IPS-NIHi7 (cell line): ENCODE data around the gene VAT1L.

ENCODE experiments used
- DNase-seq: peaks from one replicate; pipeline ENCODE4 v3.0.0; 2012; ENCODE audit warnings: mixed read lengths; ENCODE audit errors: extremely low spot score

The VAT1L gene

GRCh38 chr16:77868478-77868877, 80.1 kb downstream of the VAT1L start:
- DNase-seq: no peak

- no peak for DNase-seq
Observed at GRCh38 chr16:77869997-77870813, 81.8 kb downstream of the VAT1L start.

GRCh38 chr16:77871932-77872331, 83.6 kb downstream of the VAT1L start:
- DNase-seq: no peak

GRCh38 chr16:77873066-77873465, 84.7 kb downstream of the VAT1L start:
- no peak for DNase-seq

DNA sequence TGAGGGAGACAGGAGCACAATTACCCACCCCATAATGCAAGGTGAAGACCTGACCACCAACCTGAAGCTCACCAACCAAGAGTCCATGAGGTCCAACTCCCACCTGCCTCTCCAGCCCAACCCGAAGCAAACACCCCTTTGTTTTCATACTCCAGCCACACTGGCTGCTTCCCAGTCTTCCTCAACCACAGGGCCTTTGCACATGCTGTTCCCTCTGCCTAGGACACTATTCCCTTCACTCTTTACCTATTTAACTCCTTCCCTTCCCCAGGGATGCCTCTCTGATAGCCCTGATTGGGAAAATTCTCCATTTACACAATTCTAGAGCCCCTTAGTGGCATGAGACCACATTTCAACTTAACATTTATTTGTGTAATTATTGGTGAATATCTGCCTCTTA, 86.0 kb downstream of the VAT1L start:
- DNase-seq: no peak

DNA sequence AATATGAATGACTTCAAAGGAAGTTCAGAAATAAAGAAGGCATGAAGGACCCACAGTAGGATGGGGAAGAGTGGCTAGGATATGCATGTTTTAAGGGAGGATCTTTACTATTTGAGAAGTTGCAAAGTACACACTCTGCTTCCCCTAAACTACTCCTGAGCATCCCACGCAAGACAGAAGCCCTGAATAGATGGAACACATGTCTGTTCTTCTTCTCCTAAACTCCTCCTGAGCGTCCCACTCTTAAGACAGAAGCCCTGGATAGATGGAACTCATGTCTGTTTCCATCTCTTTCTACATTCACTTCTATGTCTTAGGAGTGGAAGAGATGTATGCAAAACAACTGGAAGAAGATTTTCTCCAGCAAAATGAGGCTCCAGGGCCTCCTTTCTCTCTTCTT, 88.4 kb downstream of the VAT1L start:
- DNase-seq: no peak

DNA sequence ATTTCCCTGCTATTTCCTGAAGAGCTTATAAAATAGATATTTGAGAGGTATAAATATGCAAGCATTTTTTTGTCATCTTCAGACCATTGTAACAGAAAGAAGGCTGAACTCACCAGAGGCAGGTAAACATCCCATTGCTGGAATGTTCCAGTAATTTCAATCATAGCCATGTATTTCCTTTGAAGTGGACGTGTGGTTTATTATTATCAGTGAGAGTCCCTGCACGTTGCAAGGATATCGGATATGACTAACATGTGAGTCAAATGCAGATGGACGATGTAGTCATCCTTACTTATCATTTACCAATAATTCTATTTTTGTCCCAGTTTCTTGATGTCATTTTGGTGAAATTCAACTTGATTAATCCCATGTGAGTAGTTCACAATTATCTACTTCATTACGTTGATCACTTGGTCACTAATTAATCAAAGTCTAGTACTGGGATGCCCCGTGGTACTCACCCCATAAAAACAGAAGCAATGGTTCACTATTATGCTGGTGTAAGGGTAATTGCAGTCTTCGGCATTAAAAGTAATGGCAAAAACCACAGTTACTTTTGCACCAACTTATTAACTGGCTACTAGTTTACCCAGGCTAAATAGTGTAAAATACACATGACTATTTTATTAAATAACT, 89.5 kb downstream of the VAT1L start:
- no peak for DNase-seq

GRCh38 chr16:77881355-77882030, 93.1 kb downstream of the VAT1L start:
- no peak for DNase-seq

- no peak for DNase-seq
Observed at GRCh38 chr16:77882358-77882757, 94.0 kb downstream of the VAT1L start.

DNA sequence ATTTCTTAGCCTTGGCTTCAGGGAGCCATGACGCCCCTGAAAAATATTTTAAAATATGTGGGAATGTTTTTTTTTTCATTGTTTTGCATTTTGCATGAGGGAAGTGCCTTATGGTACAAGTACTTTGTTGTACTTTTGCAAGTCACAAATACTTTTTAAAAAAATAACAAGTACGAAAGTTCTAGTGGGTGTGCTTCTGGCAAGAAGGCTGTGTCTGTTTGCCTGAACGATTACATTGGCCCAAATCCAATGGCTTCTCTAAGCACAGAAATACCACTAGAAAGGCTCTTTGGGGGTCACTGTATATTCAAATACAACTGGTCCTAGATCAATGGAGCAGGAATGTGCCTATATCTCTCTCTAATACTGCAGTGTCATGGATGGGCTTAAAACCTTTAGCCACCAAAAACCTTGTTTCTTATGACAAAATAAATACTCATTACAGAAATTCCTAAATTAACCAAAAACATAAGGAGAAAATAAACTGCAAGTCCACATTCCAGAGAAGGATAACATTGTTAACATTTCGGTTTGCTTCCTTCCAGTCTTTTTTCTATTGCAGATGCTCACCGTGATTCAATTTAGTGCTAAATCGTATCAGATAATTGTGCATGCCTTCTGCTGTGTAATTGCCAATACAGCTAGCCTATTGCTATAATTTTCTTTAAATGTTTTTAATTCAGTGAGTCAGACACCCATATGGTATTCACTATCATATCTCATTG, 97.4 kb downstream of the VAT1L start:
- DNase-seq: no peak

DNA sequence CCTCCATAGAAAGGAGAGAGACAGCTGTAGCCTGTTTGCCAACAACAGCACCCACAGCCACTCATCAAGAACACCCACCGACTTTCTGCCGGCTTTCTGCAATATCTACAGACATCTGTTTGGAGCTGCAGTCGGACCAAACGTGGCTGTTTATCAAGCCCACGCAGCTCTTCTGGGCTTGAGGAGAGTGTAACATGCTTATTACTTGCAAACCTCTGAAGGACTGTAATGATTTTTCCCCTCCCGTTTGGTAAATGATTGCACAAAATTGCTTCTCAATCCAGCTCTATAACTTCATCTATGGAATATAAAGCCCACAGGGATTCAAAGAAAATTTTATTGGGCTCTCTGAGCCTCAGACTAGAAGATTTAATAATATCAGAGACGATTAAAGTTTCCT, 100.5 kb downstream of the VAT1L start:
- DNase-seq: no peak

- DNase-seq: no peak
Observed at GRCh38 chr16:77890075-77890474, 101.7 kb downstream of the VAT1L start.

- no peak for DNase-seq
Observed at GRCh38 chr16:77894162-77894561, 105.8 kb downstream of the VAT1L start.

DNA sequence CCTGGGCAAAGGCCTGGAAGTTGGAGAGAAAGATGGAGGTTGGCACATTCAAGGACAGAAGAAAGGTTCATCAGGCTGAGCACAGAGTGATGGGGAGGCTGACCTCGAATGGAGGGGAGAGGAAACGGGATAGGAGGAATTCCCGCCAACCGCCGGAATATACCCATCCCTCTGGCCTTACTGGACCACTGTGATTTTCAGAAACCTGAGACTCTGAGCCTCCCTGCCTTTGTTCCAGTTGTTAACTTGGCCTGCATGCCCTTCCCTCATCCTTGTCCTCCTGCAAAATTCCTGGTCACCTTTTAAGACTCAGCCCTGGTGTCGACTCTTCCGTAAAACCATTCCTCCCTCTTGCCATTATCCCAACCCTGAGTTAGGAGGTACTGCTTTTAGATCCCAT, 107.6 kb downstream of the VAT1L start:
- DNase-seq: no peak

DNA sequence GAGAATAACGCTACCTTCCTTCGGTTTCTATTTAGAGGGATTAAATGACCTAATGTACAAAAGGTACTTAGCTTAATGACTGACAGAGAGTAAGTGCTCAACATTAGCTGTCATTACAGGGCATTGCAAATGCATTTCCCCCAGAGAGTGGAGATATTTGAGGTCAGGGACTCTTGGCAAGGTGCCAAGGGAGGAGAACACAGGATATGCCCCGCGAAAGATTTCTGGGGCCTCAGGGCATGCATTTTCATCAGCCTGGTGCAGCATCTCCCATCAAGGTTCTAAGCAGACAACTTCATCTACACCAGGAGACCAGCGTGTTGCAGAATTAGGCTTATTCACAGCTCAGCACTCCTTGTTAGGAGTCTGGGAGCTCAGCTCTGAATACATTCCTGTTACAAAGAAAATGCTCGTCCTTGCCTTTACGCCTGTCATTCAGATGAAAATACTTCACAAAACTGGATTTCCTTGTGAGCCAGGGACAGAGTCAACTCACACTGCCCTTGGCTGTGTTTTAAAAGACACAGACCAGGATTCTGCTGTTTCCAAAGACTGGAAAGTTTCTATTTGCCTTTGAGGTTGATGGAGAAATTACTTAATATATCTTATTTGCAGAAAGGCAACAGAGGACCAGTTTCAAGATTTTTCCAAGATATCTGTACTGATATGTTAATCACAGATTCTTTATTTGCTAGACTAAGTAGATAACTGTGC, 108.2 kb downstream of the VAT1L start:
- no peak for DNase-seq

DNA sequence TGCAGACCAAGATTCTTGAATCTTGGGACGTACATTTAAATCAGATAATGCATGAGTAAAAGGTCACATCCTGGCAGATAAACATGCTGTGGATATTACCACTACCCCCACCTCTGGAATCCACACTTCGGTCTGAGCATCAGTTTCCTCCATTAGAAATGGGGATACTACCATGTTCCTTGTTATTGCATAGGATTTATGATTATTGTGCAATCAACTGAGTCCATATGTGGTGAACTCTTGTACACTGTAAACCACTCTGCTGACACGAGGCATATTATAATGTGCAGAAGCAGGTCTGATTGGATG, 108.7 kb downstream of the VAT1L start:
- no peak for DNase-seq

GRCh38 chr16:77897831-77898605, 109.7 kb downstream of the VAT1L start:
- DNase-seq: no peak

DNA sequence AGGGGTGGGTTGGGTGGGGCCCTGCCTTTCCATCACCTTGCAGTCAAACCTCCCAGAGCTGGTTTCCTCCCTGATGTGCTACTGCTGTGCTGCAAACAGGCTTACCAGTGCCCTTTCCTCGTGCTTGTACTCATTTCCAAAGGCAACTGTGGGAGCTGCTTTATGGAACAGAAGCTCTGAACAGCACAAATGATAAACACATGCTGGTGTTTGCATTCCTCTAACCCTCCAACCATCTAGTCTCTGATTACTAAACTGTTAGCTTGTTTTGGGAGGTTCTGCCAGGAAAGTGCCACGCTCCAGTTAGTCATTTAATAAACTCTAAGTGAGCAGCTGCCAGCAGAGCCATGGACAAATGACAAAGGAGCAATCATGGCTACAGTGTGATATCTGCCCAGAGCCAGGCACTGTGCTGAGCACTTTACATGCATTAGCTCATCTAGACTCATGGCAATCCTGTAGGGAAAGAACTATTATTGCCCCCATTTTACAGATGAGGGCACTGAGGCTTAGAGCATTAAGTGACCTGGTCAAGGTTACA, 110.4 kb downstream of the VAT1L start:
- no peak for DNase-seq

DNA sequence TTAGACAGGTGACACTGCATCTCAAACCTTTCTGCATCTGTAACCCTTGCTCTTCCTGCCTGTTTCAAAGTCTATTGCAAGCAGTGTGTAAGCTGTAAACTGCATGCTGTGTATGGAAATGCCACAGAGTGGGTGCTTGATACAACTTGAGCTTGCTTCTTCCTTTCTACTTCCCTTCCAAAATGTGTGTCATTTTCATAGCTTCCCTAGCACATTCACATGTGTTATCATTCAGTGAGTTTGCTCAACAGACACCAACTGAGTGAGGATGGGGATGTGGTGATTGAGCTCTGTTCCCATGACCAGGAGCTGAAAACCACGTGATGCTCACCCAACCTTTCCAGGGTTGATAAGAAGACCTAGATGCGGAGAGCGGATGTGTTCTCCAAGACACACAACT, 111.1 kb downstream of the VAT1L start:
- DNase-seq: no peak

DNA sequence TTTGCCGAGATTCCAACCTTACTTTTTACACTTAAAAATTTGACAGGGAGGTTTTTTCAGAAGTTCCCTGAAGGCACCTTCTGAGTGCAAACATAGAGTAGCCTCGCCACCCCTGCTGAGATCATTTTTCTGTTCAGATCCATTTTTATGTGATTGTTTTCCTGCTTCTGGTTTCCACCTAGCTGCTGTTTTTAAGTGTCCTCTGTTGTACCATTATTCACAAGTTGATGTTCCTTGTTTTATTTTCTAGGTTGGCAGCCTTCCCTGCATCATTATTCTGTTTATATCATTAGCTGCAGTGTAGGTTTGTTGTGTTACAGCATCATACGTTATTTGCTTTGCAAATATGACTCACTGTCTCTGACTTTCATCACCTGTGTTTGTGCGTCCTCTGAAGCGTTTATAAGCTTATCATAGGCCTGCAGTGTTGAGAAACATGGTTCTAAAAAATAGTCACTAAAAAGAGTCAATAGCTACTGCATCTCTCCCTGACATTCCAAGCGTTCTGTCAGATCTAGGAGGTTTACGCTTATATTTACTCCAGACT, 117.1 kb downstream of the VAT1L start:
- DNase-seq: no peak
